Measurements from ENCODE around the gene USH2A.

GRCh38 chr1:215583185-215583749 lies 840.0 kb downstream of the USH2A start:
- TF ChIP-seq CTCF (IDR thresholded peaks at IDR 0.05; ENCODE audit: insufficient read depth, low read depth, low read length) (no peak), EZH2 (IDR thresholded peaks at IDR 0.05; ENCODE audit: insufficient read depth, low read length) (no peak)
